HFFc6 (cell line): Measurements from ENCODE around the gene SYPL1. TPM values are rescaled to one million over a fixed set of nuclear protein-coding genes. Genes with fewer than 3 reads are reported as not detected.

Experiments
- DNase-seq: peaks from one replicate; pipeline ENCODE4 v3.0.0-alpha.2; 2018
- H3K27ac Mint-ChIP-seq: 2 replicates; pipeline ENCODE4 v1.8.0; 2020; ENCODE audit warnings: mild to moderate bottlenecking, mixed read lengths
- H3K27me3 Mint-ChIP-seq: 2 replicates; pipeline ENCODE4 v1.8.0; 2021; ENCODE audit warnings: mild to moderate bottlenecking, moderate library complexity, mixed read lengths; ENCODE audit not compliant: insufficient read depth
- H3K36me3 Mint-ChIP-seq: 2 replicates; pipeline ENCODE4 v1.8.0; 2021; ENCODE audit warnings: low read depth, mixed read lengths
- H3K4me1 Mint-ChIP-seq: 2 replicates; pipeline ENCODE4 v1.8.0; 2020; ENCODE audit warnings: low read depth, mixed read lengths
- H3K4me3 Mint-ChIP-seq: 2 replicates; pipeline ENCODE4 v1.8.0; 2020; ENCODE audit warnings: mild to moderate bottlenecking, moderate library complexity, mixed read lengths
- H3K9me3 Mint-ChIP-seq: 2 replicates; pipeline ENCODE4 v1.8.0; 2020; ENCODE audit warnings: mild to moderate bottlenecking, mixed read lengths
- CTCF ChIP-seq: fragments of 200-600 bp; sonication (generic); IDR thresholded peaks from 2 replicates; pipeline ENCODE4 v1.5.0; 2021; ENCODE audit warnings: antibody characterized with exemption, mild to moderate bottlenecking
- total RNA-seq, 6 experiments: library from RNA; stranded (reverse); fragmentation: NEBNext Ultra II Directional; extraction: Animal tissue kit (Norgen Biotek cat#: 25700); gene quantifications; 2 replicates in 1 of 6; 3 replicates in 5 of 6; pipeline ENCODE4 v1.2.3, GENCODE V29; 2021

The SYPL1 gene
- total RNA-seq, 6 experiments from 2014 or later: 66.5 to 84.0 (median 74.6) TPM

GRCh38 chr7:106064316-106064715, 47.8 kb downstream of the SYPL1 start:
- no peak for DNase-seq
- no peak overlapping the region for H3K4me3 Mint-ChIP-seq
- H3K27me3 Mint-ChIP-seq: peaks cover 2% of the 10 kb centered on the region; the same call in 1 of the 2 replicates
- H3K4me1 Mint-ChIP-seq: peaks cover 32% of the 10 kb centered on the region
- no peak for TF ChIP-seq CTCF
- H3K27ac Mint-ChIP-seq: peak overlapping the region; percentile 87; the same call in 1 of the 2 replicates
- H3K36me3 Mint-ChIP-seq: no peaks in the 10 kb centered on the region
- H3K9me3 Mint-ChIP-seq: no peaks in the 10 kb centered on the region; the same call in 1 of the 2 replicates

DNA sequence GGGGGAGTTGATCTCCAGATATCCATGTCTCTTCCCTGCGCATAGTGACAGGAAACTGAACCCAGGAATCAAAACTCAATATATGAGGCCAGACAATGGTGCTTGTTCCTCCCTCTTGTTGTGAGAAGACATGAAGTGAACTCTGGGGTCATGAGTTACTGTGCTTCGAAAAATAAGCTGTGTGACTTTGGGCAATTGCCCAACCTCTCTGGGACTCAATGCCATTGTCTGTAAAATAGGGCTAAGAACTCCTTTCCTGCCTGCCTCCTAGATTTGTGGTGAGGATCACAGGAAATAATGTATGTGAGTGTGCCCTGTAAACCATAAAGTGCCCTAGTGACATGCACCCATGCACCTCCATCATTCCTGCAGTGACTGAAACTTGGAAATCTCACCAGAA, 48.4 kb downstream of the SYPL1 start:
- Mint-ChIP-seq H3K9me3 (no peaks in the 10 kb centered on the region; the same call in 1 of the 2 replicates), H3K4me3 (no peak overlapping the region), H3K36me3 (no peaks in the 10 kb centered on the region), H3K4me1 (peaks cover 26% of the 10 kb centered on the region), H3K27me3 (peaks cover 2% of the 10 kb centered on the region; the same call in 1 of the 2 replicates), H3K27ac (no peak overlapping the region)
- TF ChIP-seq CTCF: no peak
- no peak for DNase-seq

DNA sequence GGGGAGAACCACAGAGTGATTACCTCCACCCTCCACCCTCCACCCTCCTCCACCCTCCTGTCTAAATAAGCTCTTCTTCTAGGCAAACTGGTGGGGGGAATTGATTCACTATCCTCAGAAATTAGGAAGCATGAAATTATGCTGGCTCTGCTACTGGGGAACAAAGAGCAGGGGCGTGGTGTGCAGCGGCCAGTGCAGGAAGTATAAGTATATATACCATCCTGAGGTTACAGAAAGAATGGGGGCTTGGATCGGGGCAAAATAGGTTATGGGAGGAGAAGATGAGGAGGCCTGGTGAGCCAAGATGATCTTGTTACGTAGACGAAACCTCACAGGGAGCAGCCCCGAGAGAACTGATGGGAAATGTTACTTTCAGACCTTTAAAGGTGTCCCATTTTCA, 49.1 kb downstream of the SYPL1 start:
- no peaks in the 10 kb centered on the region for H3K36me3 Mint-ChIP-seq
- no peak overlapping the region for H3K4me3 Mint-ChIP-seq
- DNase-seq: no peak
- peaks cover 24% of the 10 kb centered on the region for H3K4me1 Mint-ChIP-seq
- no peaks in the 10 kb centered on the region; the same call in 1 of the 2 replicates for H3K9me3 Mint-ChIP-seq
- no peak for TF ChIP-seq CTCF
- H3K27ac Mint-ChIP-seq: no peak overlapping the region
- peaks cover 2% of the 10 kb centered on the region; the same call in 1 of the 2 replicates for H3K27me3 Mint-ChIP-seq

DNA sequence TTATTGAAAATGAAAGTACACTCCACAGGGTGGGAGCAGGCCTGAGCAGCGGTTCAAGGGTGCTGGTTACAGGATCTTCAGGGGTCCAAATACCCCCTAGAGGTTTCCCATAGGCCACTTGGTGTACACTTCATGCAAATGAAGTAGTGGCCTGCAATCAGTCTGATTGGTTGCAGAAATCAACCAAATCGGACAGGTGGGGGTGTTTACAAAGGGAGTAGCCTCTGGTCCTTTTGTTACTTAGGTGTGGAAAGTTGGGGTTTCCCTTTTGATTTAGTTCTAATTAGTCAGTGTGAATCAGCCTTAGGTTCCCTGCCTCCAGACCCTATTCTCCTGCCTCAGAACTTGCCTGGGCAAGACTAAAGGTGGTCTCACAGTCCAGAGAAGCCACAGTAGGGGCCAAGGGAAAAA, 49.6 kb downstream of the SYPL1 start:
- no peak for TF ChIP-seq CTCF
- Mint-ChIP-seq H3K27ac (no peak overlapping the region), H3K4me1 (peaks cover 24% of the 10 kb centered on the region), H3K27me3 (peaks cover 2% of the 10 kb centered on the region; the same call in 1 of the 2 replicates), H3K9me3 (no peaks in the 10 kb centered on the region; the same call in 1 of the 2 replicates), H3K4me3 (no peak overlapping the region), H3K36me3 (no peaks in the 10 kb centered on the region)
- DNase-seq: no peak

DNA sequence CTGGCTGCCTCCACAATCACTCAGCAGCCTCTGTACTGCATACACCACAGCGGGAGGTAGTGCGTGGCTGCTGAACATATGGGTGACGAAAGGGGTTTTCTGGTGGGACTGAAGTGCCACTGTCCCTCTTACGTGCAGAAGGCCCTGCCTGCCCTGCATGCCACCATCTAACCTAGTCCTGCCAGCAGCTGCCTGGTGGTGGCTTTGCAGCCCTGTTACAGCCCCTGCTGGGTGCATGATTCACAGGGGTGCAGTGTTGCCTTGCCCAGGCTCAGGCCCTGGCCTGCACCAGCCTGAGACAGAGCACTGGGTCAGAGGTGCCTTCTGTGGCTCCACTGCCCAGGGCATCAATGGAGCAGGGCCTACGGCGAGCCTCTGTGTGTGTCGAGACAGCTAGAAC, 50.1 kb downstream of the SYPL1 start:
- TF ChIP-seq CTCF: no peak
- Mint-ChIP-seq H3K27me3 (peaks cover 4% of the 10 kb centered on the region; the same call in 1 of the 2 replicates), H3K9me3 (no peaks in the 10 kb centered on the region; the same call in 1 of the 2 replicates), H3K36me3 (no peaks in the 10 kb centered on the region), H3K27ac (no peak overlapping the region), H3K4me3 (no peak overlapping the region), H3K4me1 (peaks cover 24% of the 10 kb centered on the region)
- DNase-seq: no peak
